Adrenal gland (tissue), 5 donors: ENCODE results near the gene C11orf42.

Experiments used
- CTCF ChIP-seq, 6 experiments: fragments of 450-650 bp in 4 of 6; fragments of 200-600 bp in 2 of 6; sonication (generic) in 1 of 6; IDR thresholded peaks; 1 replicate in 5 of 6; 2 replicates in 1 of 6; pipeline versions ENCODE4 v1.5.1 to v1.8.0; 2016 to 2021; ENCODE audit warnings: antibody characterized with exemption in 6 of 6, mild to moderate bottlenecking in 2 of 6, moderate library complexity in 1 of 6
- POLR2A ChIP-seq, 2 donors: fragments of 450-650 bp; IDR thresholded peaks; one replicate each; pipeline ENCODE4 v1.6.1; 2017; ENCODE audit warnings: antibody characterized with exemption in 2 of 2, mild to moderate bottlenecking in 2 of 2, moderate library complexity in 1 of 2
- donor health status: DM: no; HTN: no; CAD: no.

- TF ChIP-seq CTCF (IDR thresholded peaks at IDR 0.05) (no peak), POLR2A (IDR thresholded peaks at IDR 0.05) (no peak)
Observed at GRCh38 chr11:6237266-6237665, 31.9 kb downstream of the C11orf42 start.
